ENCODE measurements around the gene MED6. TPM values are rescaled to one million over a fixed set of nuclear protein-coding genes. Genes with fewer than 3 reads are reported as not detected.

Gene MED6
- total and polyA plus RNA-seq, 4 experiments from 2014 or later: 38.4 to 61.8 (median 52.9) TPM

DNA sequence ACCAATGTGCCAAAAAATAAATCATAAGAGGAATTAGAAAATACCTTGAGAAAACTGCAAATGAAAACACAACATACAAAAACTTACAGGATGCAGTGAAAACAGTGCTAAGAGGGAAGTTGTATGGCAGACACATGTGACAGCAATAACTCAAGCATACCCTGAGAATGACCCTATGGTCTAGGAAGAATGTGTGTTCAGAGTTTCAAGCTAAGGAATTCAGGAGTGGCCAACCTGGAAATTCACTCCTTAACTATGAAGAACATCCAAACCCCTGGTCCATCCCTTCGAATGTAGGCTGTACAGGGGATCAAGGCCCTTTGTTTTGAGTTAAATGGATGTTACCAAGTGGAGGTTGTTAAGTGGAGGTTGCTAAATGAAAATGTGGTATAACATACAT, 24.5 kb upstream of the MED6 start:
- Mint-ChIP-seq H3K27me3 (no peaks in the 10 kb centered on the region), H3K4me1 (peaks cover 0 to 2% (median under 1%) of the 10 kb centered on the region in 4 donors), H3K4me3 (no peak overlapping the region), H3K9me3 (peaks cover 2 to 28% (median 17%) of the 10 kb centered on the region in 8 donors), H3K27ac (no peak overlapping the region), H3K36me3 (peaks cover 9 to 17% of the 10 kb centered on the region in 2 donors)
- CTCF ChIA-PET (ENCODE audit: partially characterized antibody): interaction anchor here (1.7 to 7.8 kb wide), 2 partner anchors 37 to 87 kb away, joined by 4 to 231 read pairs; no protein-coding TSS in a partner anchor
- no peaks in the 10 kb centered on the region for H3K27me3 ChIP-seq (ENCODE audit: insufficient read depth, low read length)
- POLR2A ChIA-PET (ENCODE audit: partially characterized antibody): interaction anchor here (1.0 to 1.5 kb wide), 2 partner anchors 17 to 34 kb away, joined by 3 to 7 read pairs; partner anchors contain the start of gene TTC9
- H3K4me3 ChIP-seq (ENCODE audit: low read length in 2 of 2): no peak overlapping the region
- no peaks in the 10 kb centered on the region for H3K36me3 ChIP-seq (ENCODE audit: insufficient read depth, low read length)
- no peak for DNase-seq
- intact Hi-C loops (cut with micrococcal nuclease): loop anchor here (5.0 kb wide), 1 partner anchor 347 kb away; no protein-coding TSS in a partner anchor
- no peak overlapping the region for H3K27ac ChIP-seq (ENCODE audit: low read depth, low read length)
- H3K9me3 ChIP-seq (ENCODE audit: control insufficient read depth in 1 of 2, low read length in 2 of 2): no peaks in the 10 kb centered on the region
- H3K4me1 ChIP-seq (ENCODE audit: insufficient read depth, low read length): no peaks in the 10 kb centered on the region

DNA sequence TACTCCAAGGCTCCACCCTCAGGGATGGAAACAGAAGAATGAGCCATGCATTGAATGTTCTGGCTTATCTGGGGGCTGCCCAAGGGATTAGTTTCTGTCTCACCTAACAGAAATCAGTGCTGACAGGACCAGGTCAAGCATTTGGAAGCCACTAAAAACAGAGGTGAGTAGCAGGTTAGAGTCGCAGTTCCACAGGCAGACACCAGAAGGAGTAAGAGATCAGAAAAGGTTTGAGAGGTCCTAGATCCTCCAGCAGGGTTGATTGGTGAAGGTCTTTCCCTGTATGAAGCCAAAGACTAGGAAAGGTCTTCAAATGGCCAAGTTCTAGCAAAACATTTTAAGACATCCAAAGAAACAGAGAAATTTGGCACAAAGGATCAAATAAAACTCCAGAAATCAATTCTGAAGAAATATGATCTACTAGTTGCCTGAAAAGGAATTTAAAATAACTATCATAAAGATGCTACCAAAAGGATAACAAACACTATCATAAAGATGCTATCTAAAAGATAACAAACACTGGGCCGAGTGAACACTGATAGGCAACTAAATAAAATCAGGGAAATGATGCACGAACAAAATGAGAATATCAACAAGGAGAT, 21.8 kb upstream of the MED6 start:
- intact Hi-C loops (cut with micrococcal nuclease): loop anchor here (1.0 to 5.0 kb wide), 6 partner anchors 19 to 350 kb away; partner anchors contain the start of gene TTC9
- ChIA-PET POLR2A (ENCODE audit: partially characterized antibody) (interaction anchor here (1.0 kb wide), 1 partner anchor 20 kb away, joined by 7 read pairs; the partner anchor contains the start of gene TTC9), CTCF (ENCODE audit: partially characterized antibody) (interaction anchor here (1.0 to 7.8 kb wide), 8 partner anchors 10 to 195 kb away, joined by 3 to 231 read pairs (median 8); partner anchors contain the start of gene TTC9)

DNA sequence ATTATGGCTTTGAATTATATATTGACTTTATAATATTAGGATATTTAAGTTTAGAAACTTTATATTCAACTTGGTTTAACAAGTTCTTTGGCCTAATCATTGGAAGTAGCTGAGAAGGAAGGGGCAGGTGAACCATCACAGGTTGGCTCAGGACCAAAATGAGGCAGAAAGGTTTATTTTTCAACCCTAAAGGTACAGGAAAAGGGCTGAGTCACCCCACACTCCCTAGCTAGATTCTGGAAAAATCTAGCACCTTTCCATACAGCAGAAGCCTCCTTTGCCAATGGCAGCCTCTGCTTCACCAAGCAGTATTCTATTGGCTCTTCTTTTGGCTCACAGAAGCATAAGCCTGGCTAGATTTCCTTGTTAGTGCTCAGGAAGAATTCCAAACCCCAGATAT, 19.3 kb upstream of the MED6 start:
- Mint-ChIP-seq H3K27ac (no peak overlapping the region), H3K9me3 (peaks cover 0 to 5% (median 0%) of the 10 kb centered on the region in 8 donors), H3K27me3 (no peaks in the 10 kb centered on the region), H3K36me3 (peaks cover 2 to 4% of the 10 kb centered on the region in 2 donors), H3K4me3 (no peak overlapping the region), H3K4me1 (peaks cover 0 to 2% (median under 1%) of the 10 kb centered on the region in 4 donors)
- DNase-seq: no peak
- no peak overlapping the region for H3K4me3 ChIP-seq (ENCODE audit: low read length in 2 of 2)
- CTCF ChIA-PET (ENCODE audit: partially characterized antibody): interaction anchor here (1.0 to 7.8 kb wide), 5 partner anchors 8 to 190 kb away, joined by 3 to 231 read pairs (median 4); partner anchors contain the start of gene MAP3K9
- H3K27ac ChIP-seq (ENCODE audit: low read depth, low read length): no peak overlapping the region
- no peaks in the 10 kb centered on the region for H3K27me3 ChIP-seq (ENCODE audit: insufficient read depth, low read length)
- POLR2A ChIA-PET (ENCODE audit: partially characterized antibody): interaction anchor here (1.0 kb wide), 1 partner anchor 76 kb away, joined by 3 read pairs; no protein-coding TSS in a partner anchor
- intact Hi-C loops (cut with micrococcal nuclease): loop anchor here (5.0 kb wide), 1 partner anchor 353 kb away; no protein-coding TSS in a partner anchor
- no peaks in the 10 kb centered on the region for H3K4me1 ChIP-seq (ENCODE audit: insufficient read depth, low read length)
- H3K36me3 ChIP-seq (ENCODE audit: insufficient read depth, low read length): no peaks in the 10 kb centered on the region
- H3K9me3 ChIP-seq (ENCODE audit: control insufficient read depth in 1 of 2, low read length in 2 of 2): no peaks in the 10 kb centered on the region

More for the DNA sequence above, 21.8 kb upstream of the MED6 start:
- H3K9me3 Mint-ChIP-seq: peaks cover 2 to 23% (median 14%) of the 10 kb centered on the region in 8 donors
- Histone ChIP-seq H3K27ac (ENCODE audit: low read depth, low read length) (no peak overlapping the region), H3K36me3 (ENCODE audit: insufficient read depth, low read length) (no peaks in the 10 kb centered on the region), H3K9me3 (ENCODE audit: control insufficient read depth in 1 of 2, low read length in 2 of 2) (no peaks in the 10 kb centered on the region), H3K4me1 (ENCODE audit: insufficient read depth, low read length) (no peaks in the 10 kb centered on the region), H3K27me3 (ENCODE audit: insufficient read depth, low read length) (no peaks in the 10 kb centered on the region), H3K4me3 (ENCODE audit: low read length in 2 of 2) (no peak overlapping the region)
- peak; percentile 47 to 63 (median 61) for DNase-seq
- H3K4me3 Mint-ChIP-seq: no peak overlapping the region
- peaks cover 9 to 17% of the 10 kb centered on the region in 2 donors for H3K36me3 Mint-ChIP-seq
- no peak overlapping the region for H3K27ac Mint-ChIP-seq
- peaks cover 0 to 2% (median under 1%) of the 10 kb centered on the region in 4 donors for H3K4me1 Mint-ChIP-seq
- H3K27me3 Mint-ChIP-seq: no peaks in the 10 kb centered on the region

DNA sequence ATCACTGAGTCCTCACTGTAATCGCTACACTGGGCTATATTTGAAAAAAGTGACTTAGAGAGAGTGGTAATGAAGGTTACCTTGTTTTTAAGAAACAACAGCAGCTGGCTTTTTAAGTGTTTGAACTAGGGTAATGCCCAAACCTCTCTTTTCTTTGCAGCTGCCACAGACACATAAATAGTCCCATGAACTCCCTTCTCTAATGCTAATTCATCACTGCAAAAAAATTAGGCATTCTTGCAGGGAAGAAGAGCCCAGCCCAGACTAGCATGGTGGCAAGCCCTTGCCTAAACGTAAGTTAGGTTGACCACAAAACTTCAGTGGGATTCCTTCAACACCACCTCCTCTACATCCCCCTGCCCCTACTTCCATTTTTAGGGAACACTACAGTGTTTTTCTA, 17.9 kb upstream of the MED6 start:
- ChIA-PET CTCF (ENCODE audit: partially characterized antibody) (interaction anchor here (1.4 kb wide), 2 partner anchors 9 to 95 kb away, joined by 3 to 5 read pairs; no protein-coding TSS in a partner anchor), POLR2A (ENCODE audit: partially characterized antibody) (no interaction called here)
- DNase-seq: no peak
- no peaks in the 10 kb centered on the region for H3K36me3 Mint-ChIP-seq
- Histone ChIP-seq H3K9me3 (ENCODE audit: control insufficient read depth in 1 of 2, low read length in 2 of 2) (no peaks in the 10 kb centered on the region), H3K4me3 (ENCODE audit: low read length in 2 of 2) (no peak overlapping the region), H3K27me3 (ENCODE audit: insufficient read depth, low read length) (no peaks in the 10 kb centered on the region), H3K36me3 (ENCODE audit: insufficient read depth, low read length) (no peaks in the 10 kb centered on the region), H3K4me1 (ENCODE audit: insufficient read depth, low read length) (no peaks in the 10 kb centered on the region), H3K27ac (ENCODE audit: low read depth, low read length) (no peak overlapping the region)
- peaks cover 0 to 2% (median under 1%) of the 10 kb centered on the region in 4 donors for H3K4me1 Mint-ChIP-seq
- peaks cover 0 to 5% (median 0%) of the 10 kb centered on the region in 8 donors for H3K9me3 Mint-ChIP-seq
- no peak overlapping the region for H3K4me3 Mint-ChIP-seq
- no peaks in the 10 kb centered on the region for H3K27me3 Mint-ChIP-seq
- intact Hi-C loops (cut with micrococcal nuclease): no loop called here
- no peak overlapping the region for H3K27ac Mint-ChIP-seq

DNA sequence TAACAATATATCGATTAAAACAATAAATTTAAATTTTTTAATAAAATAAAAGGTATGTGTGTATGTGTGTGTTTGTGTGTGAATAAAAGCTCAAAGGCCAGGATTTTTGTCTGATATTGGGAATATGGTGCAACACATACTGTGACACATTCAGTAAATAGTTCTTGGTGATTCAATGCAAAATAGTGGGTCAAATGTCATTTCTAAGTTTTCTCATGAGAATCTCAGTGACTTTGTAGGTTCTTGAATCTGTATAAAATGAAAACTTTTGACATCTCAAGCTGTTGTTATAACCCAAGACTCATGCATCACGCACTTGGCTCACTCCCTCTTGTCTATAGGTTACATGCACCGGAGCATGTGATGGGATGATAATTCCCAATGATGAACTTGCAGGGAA, 16.2 kb upstream of the MED6 start:
- no peaks in the 10 kb centered on the region for H3K36me3 Mint-ChIP-seq
- Histone ChIP-seq H3K4me1 (ENCODE audit: insufficient read depth, low read length) (no peaks in the 10 kb centered on the region), H3K27ac (ENCODE audit: low read depth, low read length) (no peak overlapping the region), H3K9me3 (ENCODE audit: control insufficient read depth in 1 of 2, low read length in 2 of 2) (no peaks in the 10 kb centered on the region), H3K27me3 (ENCODE audit: insufficient read depth, low read length) (no peaks in the 10 kb centered on the region), H3K36me3 (ENCODE audit: insufficient read depth, low read length) (no peaks in the 10 kb centered on the region), H3K4me3 (ENCODE audit: low read length in 2 of 2) (no peak overlapping the region)
- ChIA-PET CTCF (ENCODE audit: partially characterized antibody) (interaction anchor here (1.2 to 1.4 kb wide), 2 partner anchors 94 to 97 kb away, joined by 3 to 5 read pairs; no protein-coding TSS in a partner anchor), POLR2A (ENCODE audit: partially characterized antibody) (no interaction called here)
- H3K4me3 Mint-ChIP-seq: no peak overlapping the region
- intact Hi-C loops (cut with micrococcal nuclease): no loop called here
- H3K4me1 Mint-ChIP-seq: no peaks in the 10 kb centered on the region
- no peak overlapping the region for H3K27ac Mint-ChIP-seq
- no peaks in the 10 kb centered on the region for H3K27me3 Mint-ChIP-seq
- no peaks in the 10 kb centered on the region for H3K9me3 Mint-ChIP-seq
- DNase-seq: no peak

DNA sequence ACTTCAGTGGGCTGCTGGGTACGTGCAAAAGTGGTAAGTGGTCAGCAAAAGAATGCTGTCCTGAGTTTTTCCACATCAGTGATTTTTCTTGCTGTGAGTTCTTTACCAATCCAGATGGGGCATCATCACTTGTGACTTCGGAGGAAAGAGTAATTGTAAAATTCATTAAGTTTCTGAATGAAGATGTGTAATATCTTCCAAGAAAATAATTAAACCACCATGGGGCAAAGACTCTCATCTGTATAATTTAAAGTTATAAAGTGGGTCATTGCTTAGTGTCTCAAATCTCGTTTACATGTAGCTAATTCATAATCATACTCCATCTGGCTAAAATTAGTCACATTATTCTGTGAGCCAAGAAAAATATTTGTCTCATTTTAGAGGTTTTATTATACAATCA, 10.8 kb upstream of the MED6 start:
- intact Hi-C loops (cut with micrococcal nuclease): no loop called here
- Mint-ChIP-seq H3K4me3 (no peak overlapping the region), H3K9me3 (no peaks in the 10 kb centered on the region), H3K27me3 (peaks cover 5 to 6% of the 10 kb centered on the region in 2 donors), H3K27ac (no peak overlapping the region), H3K36me3 (no peaks in the 10 kb centered on the region), H3K4me1 (no peaks in the 10 kb centered on the region)
- Histone ChIP-seq H3K4me1 (ENCODE audit: insufficient read depth, low read length) (no peaks in the 10 kb centered on the region), H3K36me3 (ENCODE audit: insufficient read depth, low read length) (no peaks in the 10 kb centered on the region), H3K9me3 (ENCODE audit: control insufficient read depth in 1 of 2, low read length in 2 of 2) (no peaks in the 10 kb centered on the region), H3K4me3 (ENCODE audit: low read length in 2 of 2) (no peak overlapping the region), H3K27ac (ENCODE audit: low read depth, low read length) (no peak overlapping the region), H3K27me3 (ENCODE audit: insufficient read depth, low read length) (peaks cover 3% of the 10 kb centered on the region)
- DNase-seq: no peak
- ChIA-PET POLR2A (ENCODE audit: partially characterized antibody) (no interaction called here), CTCF (ENCODE audit: partially characterized antibody) (interaction anchor here (0.9 to 1.7 kb wide), 2 partner anchors 9 to 12 kb away, joined by 3 to 6 read pairs; no protein-coding TSS in a partner anchor)

DNA sequence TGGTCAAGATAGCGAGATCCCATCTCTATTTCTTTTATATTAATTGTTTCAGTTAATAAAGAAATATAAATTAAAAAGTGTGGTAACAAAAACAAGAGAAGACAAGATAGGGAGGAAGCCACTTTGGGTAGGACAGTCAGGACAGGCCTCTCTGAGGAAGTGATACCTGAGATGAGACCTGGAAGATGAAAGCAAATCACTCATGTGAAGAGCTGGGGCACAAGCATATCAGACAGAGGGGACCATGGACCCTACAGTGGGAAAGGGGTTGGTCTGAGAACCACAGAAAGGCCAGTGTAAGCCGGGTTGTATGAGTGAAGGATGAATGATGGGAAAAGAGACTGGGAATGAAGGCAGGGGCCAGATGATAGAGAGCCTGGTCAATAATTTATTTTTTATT, 1.8 kb upstream of the MED6 start:
- DNase-seq: no peak

More for the DNA sequence above, 1.8 kb upstream of the MED6 start:
- Mint-ChIP-seq H3K4me3 (no peak overlapping the region), H3K36me3 (peaks cover 0 to 9% of the 10 kb centered on the region in 2 donors), H3K27me3 (peaks cover 8 to 10% of the 10 kb centered on the region in 2 donors), H3K9me3 (peaks cover 0 to 3% (median 0%) of the 10 kb centered on the region in 8 donors), H3K4me1 (peaks cover 12 to 29% (median 22%) of the 10 kb centered on the region in 4 donors), H3K27ac (no peak overlapping the region)
- H3K27me3 ChIP-seq (ENCODE audit: insufficient read depth, low read length): peaks cover 5% of the 10 kb centered on the region
- peaks cover 21% of the 10 kb centered on the region for H3K4me1 ChIP-seq (ENCODE audit: insufficient read depth, low read length)
- H3K27ac ChIP-seq (ENCODE audit: low read depth, low read length): no peak overlapping the region
- H3K36me3 ChIP-seq (ENCODE audit: insufficient read depth, low read length): no peaks in the 10 kb centered on the region
- ChIA-PET POLR2A (ENCODE audit: partially characterized antibody) (interaction anchor here (2.1 kb wide), 2 partner anchors 39 to 40 kb away, joined by 8 to 9 read pairs; partner anchors contain the start of gene TTC9), CTCF (ENCODE audit: partially characterized antibody) (interaction anchor here (1.1 to 1.3 kb wide), 2 partner anchors 57 to 59 kb away, joined by 3 to 4 read pairs; no protein-coding TSS in a partner anchor)
- no peaks in the 10 kb centered on the region for H3K9me3 ChIP-seq (ENCODE audit: control insufficient read depth in 1 of 2, low read length in 2 of 2)
- intact Hi-C loops (cut with micrococcal nuclease): loop anchor here (10.0 kb wide), 1 partner anchor 187 kb away; the partner anchor contains the start of gene SYNJ2BP
- no peak overlapping the region for H3K4me3 ChIP-seq (ENCODE audit: low read length in 2 of 2)
